Gastrocnemius medialis (tissue), 4 donors: ENCODE data around the gene DHRS1. TPM values are rescaled to one million over a fixed set of nuclear protein-coding genes. Genes with fewer than 3 reads are reported as not detected.
A peak's percentile ranks its signal among the peaks of the same experiment; 100 is the strongest.

ENCODE experiments used
- ATAC-seq, 2 donors: fragments of 150-250 bp; one replicate each; pipeline ENCODE4 v1.9.1; 2016
- DNase-seq, 2 donors: peaks; one replicate each; pipeline ENCODE4 v3.0.0-alpha.2; 2019
- H3K27ac ChIP-seq, 4 donors: fragments of 200-600 bp; sonication (generic); 1 replicate in 1 of 4; 2 replicates in 3 of 4; pipeline ENCODE4 v1.5.1; 2016 to 2018; ENCODE audit warnings: mild to moderate bottlenecking in 2 of 4, moderate library complexity in 1 of 4
- H3K27me3 ChIP-seq, 3 donors: fragments of 200-600 bp; sonication (generic) in 2 of 3; 1 replicate in 1 of 3; 2 replicates in 2 of 3; pipeline versions ENCODE4 v1.5.1 to v1.6.0; 2016 to 2019; ENCODE audit warnings: mild to moderate bottlenecking in 1 of 3, moderate library complexity in 1 of 3
- H3K36me3 ChIP-seq, 2 donors: fragments of 200-600 bp; sonication (generic) in 1 of 2; one replicate each; pipeline ENCODE4 v1.5.1; 2017 to 2018
- H3K4me1 ChIP-seq, 2 donors: fragments of 200-600 bp; sonication (generic) in 1 of 2; one replicate each; pipeline ENCODE4 v1.5.1; 2016 to 2017; ENCODE audit warnings: mild to moderate bottlenecking in 2 of 2
- H3K4me3 ChIP-seq, 4 donors: fragments of 200-600 bp; sonication (generic) in 3 of 4; 1 replicate in 1 of 4; 2 replicates in 3 of 4; pipeline ENCODE4 v1.5.1; 2016 to 2019; ENCODE audit warnings: mild to moderate bottlenecking in 2 of 4
- H3K9me3 ChIP-seq, 3 donors: fragments of 200-600 bp; sonication (generic) in 2 of 3; 1 replicate in 1 of 3; 2 replicates in 2 of 3; pipeline ENCODE4 v1.5.1; 2016 to 2019
- CTCF ChIP-seq, 5 experiments: fragments of 450-650 bp in 3 of 5; fragments of 200-600 bp in 2 of 5; sonication (generic) in 2 of 5; IDR thresholded peaks in 4 of 5; conservative IDR thresholded peaks in 1 of 5; 1 replicate in 4 of 5; 2 replicates in 1 of 5; pipeline ENCODE4 v1.5.1; 2016 to 2019; ENCODE audit warnings: antibody characterized with exemption in 5 of 5, mild to moderate bottlenecking in 3 of 5, moderate library complexity in 3 of 5
- POLR2A ChIP-seq, 2 donors: fragments of 450-650 bp; IDR thresholded peaks; one replicate each; pipeline ENCODE4 v1.6.1; 2017; ENCODE audit warnings: antibody characterized with exemption in 2 of 2, mild to moderate bottlenecking in 2 of 2, moderate library complexity in 2 of 2
- in situ Hi-C, 4 donors: fragments of 200-750 bp; cut with MboI; loops; one replicate each; pipeline versions ENCODE4 v1.15.0 to v1.8.0; 2017; ENCODE audit warnings: low sequenced_read_pairs in 4 of 4
- intact Hi-C: fragments of 100-400 bp; cut with DNase I; formaldehyde crosslinking; loops from one replicate; pipeline ENCODE4 v1.15.1; 2023; ENCODE audit warnings: low total_unique reads
- total RNA-seq, 4 donors: library from RNA; depleted of rRNA; stranded (reverse); fragments of >200 nt; gene quantifications; one replicate each; pipeline versions ENCODE4 v1.1.0 to v1.2.3, GENCODE V29; 2016

The DHRS1 gene
- 10 to 100 TPM in 2 of 4 donors, 1 to 10 TPM in 2; 1.9 to 12.2 (median 8.2) TPM for total RNA-seq

DNA sequence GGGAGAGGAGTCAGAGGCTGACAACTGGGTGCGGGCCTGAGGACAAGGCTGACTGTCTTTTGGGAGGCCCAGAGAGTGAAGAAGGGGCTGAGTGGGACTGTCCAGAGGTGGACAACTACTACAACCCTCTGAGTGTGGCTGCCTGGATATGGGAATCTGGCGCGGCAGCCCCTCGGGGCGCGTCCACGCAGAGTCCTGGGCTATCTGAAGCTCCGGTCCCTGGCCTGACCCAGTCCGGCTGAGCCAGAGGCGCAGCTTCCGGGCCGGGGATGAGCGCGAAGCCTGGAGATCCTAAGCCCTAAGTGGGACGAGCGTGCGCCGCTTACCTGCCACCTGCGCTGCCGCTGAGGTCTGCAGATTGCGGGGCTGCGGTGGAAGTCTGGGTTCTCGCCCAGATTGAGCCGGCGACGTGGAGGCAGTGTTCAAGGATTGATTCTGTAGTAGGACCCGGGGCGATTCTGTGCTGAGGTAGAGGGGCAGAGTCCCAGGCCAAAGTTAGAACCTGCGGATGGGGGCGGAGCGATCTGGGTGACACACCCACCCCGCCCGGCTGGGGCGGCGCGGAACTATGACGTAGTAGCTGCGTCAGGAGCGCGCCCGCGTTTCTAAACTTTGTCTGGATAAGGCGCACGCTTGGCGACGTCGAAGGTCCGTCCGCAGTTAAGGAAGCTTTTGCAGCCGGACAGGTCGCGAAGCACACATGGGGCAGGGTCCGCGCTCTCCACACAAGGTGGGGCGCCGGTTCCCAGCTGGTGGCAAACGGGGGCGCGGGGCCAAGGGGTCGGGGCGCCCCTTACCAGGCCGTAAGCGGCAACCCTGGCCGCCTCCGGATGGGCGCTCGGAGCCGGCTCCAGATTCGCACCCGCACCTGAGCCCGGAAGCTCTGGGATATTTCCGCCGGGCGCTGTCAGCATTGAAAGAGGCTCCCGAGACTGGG is at the start of gene DHRS1, which contains the start of gene NOP9:
DHRS1 (minus strand) TSS at position 526 of the 937 bp plus-strand sequence. CDS start 674 bp downstream, outside the sequence.
NOP9 (plus strand) TSS at position 596 of the 937 bp plus-strand sequence; CDS start at position 701, 105 bp downstream.
- peak in 1 of 5 experiments; percentile 3 for TF ChIP-seq CTCF (IDR thresholded peaks at IDR 0.05 in 4 of 5, conservative IDR thresholded peaks at IDR 0.05 in 1 of 5)
- TF ChIP-seq POLR2A (IDR thresholded peaks at IDR 0.05): peak; percentile 26 to 59
- in situ Hi-C loops (loop anchor here (5.0 to 10.0 kb wide), 2 partner anchors 55 to 57 kb away; partner anchors contain the start of gene TINF2 (in 4 of the 4)), intact Hi-C loops (loop anchor here (1.0 to 10.0 kb wide), 3 partner anchors 57 to 349 kb away; partner anchors contain the start of genes IRF9 and TINF2)
- Histone ChIP-seq H3K4me1 (peaks cover 13 to 20% of the 10 kb centered on the region in 2 donors), H3K4me3 (peak within 1 kb of the TSS; percentile 82 to 97 (median 88)), H3K27me3 (no peaks in the 10 kb centered on the region), H3K36me3 (peaks cover 0 to 36% of the 10 kb centered on the region in 2 donors), H3K27ac (peak within 1 kb of the TSS; percentile 75 to 89 (median 88)), H3K9me3 (no peaks in the 10 kb centered on the region)
- ATAC-seq (peak; percentile 90 to 95), DNase-seq (peak; percentile 68 to 85)

GRCh38 chr14:24348186-24348585 is 48.6 kb upstream of the DHRS1 start:
- Histone ChIP-seq H3K36me3 (no peaks in the 10 kb centered on the region), H3K4me1 (no peaks in the 10 kb centered on the region), H3K27me3 (peaks cover 0 to 10% (median 6%) of the 10 kb centered on the region in 3 donors), H3K4me3 (no peak overlapping the region), H3K9me3 (no peaks in the 10 kb centered on the region), H3K27ac (no peak overlapping the region)
- intact Hi-C loops (no loop called here), in situ Hi-C loops (no loop called here)
- TF ChIP-seq CTCF (IDR thresholded peaks at IDR 0.05 in 4 of 5, conservative IDR thresholded peaks at IDR 0.05 in 1 of 5) (no peak), POLR2A (IDR thresholded peaks at IDR 0.05) (no peak)
- no peak for ATAC-seq
- DNase-seq: no peak

- peak overlapping the region in 2 of 4 donors; percentile 17 to 21 for H3K27ac ChIP-seq
Observed at GRCh38 chr14:24347134-24347533, 47.6 kb upstream of the DHRS1 start.

More at GRCh38 chr14:24347134-24347533, 47.6 kb upstream of the DHRS1 start:
- intact Hi-C loops (no loop called here), in situ Hi-C loops (no loop called here)
- DNase-seq (no peak), ATAC-seq (no peak)
- Histone ChIP-seq H3K36me3 (no peaks in the 10 kb centered on the region), H3K27me3 (peaks cover 0 to 10% (median 4%) of the 10 kb centered on the region in 3 donors), H3K9me3 (no peaks in the 10 kb centered on the region), H3K4me3 (no peak overlapping the region), H3K4me1 (no peaks in the 10 kb centered on the region)
- TF ChIP-seq CTCF (IDR thresholded peaks at IDR 0.05 in 4 of 5, conservative IDR thresholded peaks at IDR 0.05 in 1 of 5) (no peak), POLR2A (IDR thresholded peaks at IDR 0.05) (no peak)
